BJ (cell line): ENCODE results near the gene C3orf18. TPM values are rescaled to one million over a fixed set of nuclear protein-coding genes. Genes with fewer than 3 reads are reported as not detected.

ENCODE experiments used
- CTCF ChIA-PET: fragments of 350-600 bp; formaldehyde crosslinking; extraction: SDS; loops from one replicate; lab custom pipeline; 2021; ENCODE audit warnings: antibody characterized with exemption, inconsistent platforms; lab: Yijun Ruan, JAX
- POLR2A ChIA-PET: fragments of 300-600 bp; sonication (Branson Sonifier 250); formaldehyde crosslinking; extraction: SDS; loops from one replicate; lab custom pipeline; 2021; ENCODE audit warnings: antibody characterized with exemption; lab: Charles Lee
- DNase-seq: peaks from one replicate; pipeline ENCODE4 v3.0.0-alpha.2; 2011; ENCODE audit warnings: low read depth
- H3K27me3 ChIP-seq: 2 replicates; pipeline ENCODE4 v1.6.0; 2011; ENCODE audit warnings: low read length; ENCODE audit not compliant: control insufficient read depth, insufficient read depth
- H3K36me3 ChIP-seq: 2 replicates; pipeline ENCODE4 v1.5.1; 2011; ENCODE audit warnings: low read length; ENCODE audit not compliant: control insufficient read depth, insufficient read depth
- H3K4me3 ChIP-seq: 2 replicates; pipeline ENCODE4 v1.5.1; 2011; ENCODE audit warnings: low read depth, mild to moderate bottlenecking, control low read depth, low read length
- CTCF ChIP-seq: IDR thresholded peaks from 2 replicates; pipeline ENCODE4 v1.5.1; 2011; ENCODE audit warnings: low read depth, mild to moderate bottlenecking, control low read depth, inconsistent platforms, low read length, moderate library complexity; ENCODE audit not compliant: insufficient read depth
- polyA plus RNA-seq: library from polyadenylated mRNA; depleted of rRNA; stranded (reverse); fragments of >200 nt; gene quantifications from 2 replicates; pipeline ENCODE4 v1.2.3, GENCODE V29; 2011

The C3orf18 gene
- polyA plus RNA-seq, 1 experiment, result 30.4 TPM

- peaks cover 2% of the 10 kb centered on the region; the same call in 1 of the 2 replicates for H3K36me3 ChIP-seq
- H3K27me3 ChIP-seq, result no peaks in the 10 kb centered on the region
- H3K4me3 ChIP-seq, result no peak overlapping the region
- CTCF ChIA-PET, result interaction anchor here (1.1 to 10.7 kb wide), 5 partner anchors 10 to 26 kb away, joined by 3 to 106 read pairs (median 3); partner anchors contain the start of genes CISH and MAPKAPK3
- TF ChIP-seq CTCF, result no peak
- DNase-seq, result no peak
- POLR2A ChIA-PET, result interaction anchor here (0.5 kb wide), 1 partner anchor 322 kb away, joined by 4 read pairs; no protein-coding TSS in a partner anchor
Measured at GRCh38 chr3:50586763-50587070, 19.2 kb upstream of the C3orf18 start.

DNA sequence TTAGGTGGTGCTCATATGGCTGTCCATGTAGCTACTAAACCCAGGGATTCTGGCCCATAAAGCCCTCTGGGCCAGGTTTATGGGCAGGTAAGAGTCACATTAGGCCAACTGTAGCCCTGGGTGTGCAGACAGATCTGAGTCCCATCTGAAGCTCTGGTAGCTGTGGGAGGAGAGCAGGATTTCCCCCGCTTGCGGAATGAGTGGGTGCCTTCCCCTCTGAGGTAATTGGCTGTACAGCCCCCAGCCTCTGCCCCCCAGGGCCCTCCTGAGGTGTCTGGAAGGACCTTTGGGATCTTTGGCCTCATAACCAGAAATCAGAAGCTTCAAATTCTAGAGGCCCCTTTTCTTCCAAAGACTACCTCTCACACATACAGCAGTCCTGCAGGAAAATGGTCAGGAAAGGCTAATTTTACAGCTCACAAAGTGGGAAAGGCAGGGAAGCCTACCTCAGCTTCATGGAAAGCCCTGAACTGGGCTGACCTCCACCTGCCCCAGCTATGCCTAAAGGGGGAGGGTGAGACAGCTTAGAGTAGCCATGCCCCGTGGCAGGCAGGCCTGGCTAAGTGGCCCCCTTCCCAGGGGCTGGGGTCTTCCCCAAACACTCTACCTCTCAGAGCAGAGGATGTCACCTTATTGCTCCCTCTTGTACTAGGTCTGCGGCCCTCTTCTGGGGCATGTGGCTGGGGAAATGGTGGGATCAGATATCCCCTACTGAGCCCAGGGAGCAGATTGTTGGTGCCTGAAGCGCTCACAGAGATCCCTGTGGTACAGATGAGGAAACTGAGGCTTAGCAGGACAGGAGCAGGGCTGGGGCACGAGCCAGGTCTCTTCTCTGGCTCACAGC is 18.6 kb upstream of the C3orf18 start:
- ChIA-PET CTCF (interaction anchor here (0.6 to 10.7 kb wide), 7 partner anchors 8 to 253 kb away, joined by 3 to 106 read pairs (median 4); partner anchors contain the start of genes CISH and MAPKAPK3), POLR2A (interaction anchor here (0.5 kb wide), 2 partner anchors 68 to 321 kb away, joined by 4 to 11 read pairs; no protein-coding TSS in a partner anchor)
- Histone ChIP-seq H3K27me3 (no peaks in the 10 kb centered on the region), H3K4me3 (no peak overlapping the region), H3K36me3 (peaks cover 4% of the 10 kb centered on the region)
- DNase-seq, result no peak
- no peak for TF ChIP-seq CTCF

DNA sequence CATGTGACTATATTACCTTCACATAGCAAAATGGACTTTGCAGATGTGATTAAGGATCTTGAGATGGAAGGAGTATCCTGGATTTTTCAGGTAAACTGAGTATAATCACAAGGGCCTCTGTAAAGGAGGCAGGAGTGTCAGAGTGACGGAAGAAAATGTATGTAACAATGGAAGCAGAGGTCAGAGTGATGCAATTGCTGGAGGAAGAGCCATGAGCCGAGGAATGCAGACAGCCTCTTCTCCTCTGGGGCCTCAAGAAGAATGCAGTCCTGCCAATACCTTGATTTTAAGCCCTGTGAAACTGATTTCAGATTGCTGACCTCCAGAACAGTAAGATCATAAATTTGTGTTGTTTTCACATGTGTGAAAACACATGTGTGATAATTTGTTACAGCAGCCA is 16.8 kb upstream of the C3orf18 start:
- no peaks in the 10 kb centered on the region for H3K27me3 ChIP-seq
- no peak for DNase-seq
- CTCF ChIA-PET, result interaction anchor here (1.5 to 1.9 kb wide), 2 partner anchors 12 to 16 kb away, joined by 5 to 9 read pairs; no protein-coding TSS in a partner anchor
- POLR2A ChIA-PET, result no interaction called here
- H3K4me3 ChIP-seq, result no peak overlapping the region
- TF ChIP-seq CTCF, result no peak
- H3K36me3 ChIP-seq, result peaks cover 6% of the 10 kb centered on the region

- CTCF ChIA-PET, result interaction anchor here (1.5 to 1.9 kb wide), 2 partner anchors 12 to 17 kb away, joined by 5 to 9 read pairs; no protein-coding TSS in a partner anchor
Measured at GRCh38 chr3:50583897-50584296, 16.4 kb upstream of the C3orf18 start.

More at GRCh38 chr3:50583897-50584296, 16.4 kb upstream of the C3orf18 start:
- TF ChIP-seq CTCF, result no peak
- H3K27me3 ChIP-seq, result no peaks in the 10 kb centered on the region
- POLR2A ChIA-PET, result no interaction called here
- no peak for DNase-seq
- peaks cover 6% of the 10 kb centered on the region for H3K36me3 ChIP-seq
- H3K4me3 ChIP-seq, result no peak overlapping the region
